Panc1 (cell line): ENCODE data around the gene MMP28. TPM values are rescaled to one million over a fixed set of nuclear protein-coding genes. Genes with fewer than 3 reads are reported as not detected.
A peak's percentile ranks its signal among the peaks of the same experiment; 100 is the strongest.

Experiments used
- ATAC-seq: fragments of 200-7000 bp; cut with Tn5 transposase; 2 replicates; pipeline ENCODE4 v1.9.1; 2020; ENCODE audit warnings: mild to moderate bottlenecking, moderate library complexity
- BruUV-seq: library from RNA; stranded (reverse); fragments of 400-500 nt; replicated peaks from 2 replicates; lab custom pipeline; 2021; lab: Mats Ljungman, UMichigan
- CTCF ChIA-PET: fragments of 300-600 bp; sonication (Branson Sonifier 250); formaldehyde crosslinking; loops from one replicate; lab custom pipeline; 2022; ENCODE audit warnings: antibody characterized with exemption; lab: Charles Lee
- POLR2A ChIA-PET: fragments of 300-600 bp; sonication (Branson Sonifier 250); formaldehyde crosslinking; loops from one replicate; lab custom pipeline; 2022; ENCODE audit warnings: antibody characterized with exemption; lab: Charles Lee
- DNase-seq: peaks from one replicate; pipeline ENCODE4 v3.0.0-alpha.2; 2010; ENCODE audit warnings: low read depth, low spot score
- H3K27ac ChIP-seq: 2 replicates; pipeline ENCODE4 v1.5.1; 2011; ENCODE audit warnings: mild to moderate bottlenecking, low read length, inconsistent platforms
- H3K27me3 ChIP-seq: fragments of 200-500 bp; sonication (Bioruptor generic); 2 replicates; pipeline ENCODE4 v1.6.0; 2014; ENCODE audit warnings: low read length, inconsistent platforms; ENCODE audit not compliant: control insufficient read depth, insufficient read depth
- H3K36me3 ChIP-seq: fragments of 200-500 bp; sonication (Bioruptor generic); 2 replicates; pipeline ENCODE4 v1.5.1; 2014; ENCODE audit warnings: inconsistent platforms, mild to moderate bottlenecking, low read length, moderate library complexity; ENCODE audit not compliant: control insufficient read depth, insufficient read depth
- H3K4me1 ChIP-seq: 2 replicates; pipeline ENCODE4 v1.5.1; 2011; ENCODE audit warnings: inconsistent platforms, mild to moderate bottlenecking, low read length, moderate library complexity; ENCODE audit not compliant: control insufficient read depth, insufficient read depth
- H3K4me3 ChIP-seq, 2 experiments: 2 replicates each; pipeline ENCODE4 v1.5.1; 2011 to 2012; ENCODE audit warnings: low read depth in 2 of 2, low read length in 2 of 2, mild to moderate bottlenecking in 2 of 2, inconsistent platforms in 1 of 2, moderate library complexity in 1 of 2
- H3K9me3 ChIP-seq: fragments of 200-500 bp; sonication (Bioruptor generic); 2 replicates; pipeline ENCODE4 v1.5.1; 2014; ENCODE audit warnings: low read depth, mild to moderate bottlenecking, inconsistent platforms, low read length, moderate library complexity; ENCODE audit not compliant: control insufficient read depth, insufficient read depth
- CTCF ChIP-seq: fragments of 450-650 bp; IDR thresholded peaks from 2 replicates; pipeline ENCODE4 v1.5.1; 2017; ENCODE audit warnings: mild to moderate bottlenecking
- POLR2AphosphoS5 ChIP-seq: IDR thresholded peaks from 2 replicates; pipeline ENCODE4 v1.6.1; 2012; ENCODE audit warnings: mild to moderate bottlenecking, low read depth, low read length, moderate library complexity
- REST ChIP-seq, 2 experiments: IDR thresholded peaks; 2 replicates each; pipeline ENCODE4 v1.6.1; 2011 to 2012; ENCODE audit warnings: low read depth in 2 of 2, control low read depth in 1 of 2, low read length in 1 of 2, mild to moderate bottlenecking in 1 of 2, moderate library complexity in 1 of 2; ENCODE audit not compliant: insufficient read depth in 1 of 2
- SIN3A ChIP-seq: IDR thresholded peaks from 2 replicates; pipeline ENCODE4 v1.6.1; 2012; ENCODE audit warnings: low read depth, mild to moderate bottlenecking, low read length, moderate library complexity, borderline replicate concordance; ENCODE audit not compliant: insufficient read depth
- TCF7L2 ChIP-seq: IDR thresholded peaks from 2 replicates; pipeline ENCODE4 v1.6.1; 2011; ENCODE audit warnings: mild to moderate bottlenecking, low read depth, low read length, inconsistent platforms
- in situ Hi-C: cut with HindIII; loops from 2 replicates; pipeline ENCODE4 v1.10.0; 2016; ENCODE audit warnings: low sequenced_read_pairs, low pct_unique_long_range_greater_than_20kb
- intact Hi-C: fragments of 100-400 bp; cut with micrococcal nuclease; formaldehyde crosslinking; loops from one replicate; pipeline ENCODE4 v1.10.0; 2022; ENCODE audit not compliant: unreplicated experiment
- total RNA-seq: library from RNA; stranded (reverse); gene quantifications from one replicate; pipeline ENCODE4 v1.2.1, GENCODE V29; 2021; ENCODE audit not compliant: unreplicated experiment

The MMP28 gene
- total RNA-seq, 1 experiment from 2014 or later, result 1.6 TPM

- TF ChIP-seq TCF7L2, result no peak
These were observed 29.5 kb downstream of the MMP28 start (continued) for GRCh38 chr17:35765756-35766488.

- POLR2A ChIA-PET, result no interaction called here
- in situ Hi-C loops (no loop called here), intact Hi-C loops (no loop called here)
- Histone ChIP-seq H3K36me3 (no peaks in the 10 kb centered on the region), H3K4me3 (no peak overlapping the region), H3K27me3 (peaks cover 3% of the 10 kb centered on the region; the same call in 1 of the 2 replicates), H3K4me1 (peaks cover 4% of the 10 kb centered on the region; the same call in 1 of the 2 replicates), H3K27ac (no peak overlapping the region), H3K9me3 (no peaks in the 10 kb centered on the region)
- DNase-seq (no peak), ATAC-seq (no peak)
- TF ChIP-seq POLR2AphosphoS5 (no peak), SIN3A (no peak), CTCF (no peak), REST (IDR thresholded peaks at IDR 0.05; ENCODE audit: insufficient read depth in 1 of 2, low read depth in 2 of 2, low read length in 1 of 2) (no peak), TCF7L2 (no peak)
- no TSS peak for BruUV-seq
- CTCF ChIA-PET, result interaction anchor here (1.1 to 3.2 kb wide), 5 partner anchors 17 to 43 kb away, joined by 3 to 35 read pairs (median 7); partner anchors contain the start of gene TAF15
These were observed 30.2 kb downstream of the MMP28 start for GRCh38 chr17:35765086-35765710.

- Histone ChIP-seq H3K4me1 (peaks cover 4% of the 10 kb centered on the region; the same call in 1 of the 2 replicates), H3K4me3 (peak overlapping the region; percentile 46 to 64), H3K36me3 (no peaks in the 10 kb centered on the region), H3K9me3 (no peaks in the 10 kb centered on the region), H3K27ac (no peak overlapping the region), H3K27me3 (peaks cover 3% of the 10 kb centered on the region; the same call in 1 of the 2 replicates)
- BruUV-seq, result no TSS peak
- in situ Hi-C loops (no loop called here), intact Hi-C loops (no loop called here)
- DNase-seq (peak; percentile 43), ATAC-seq (peak; percentile 98)
- POLR2A ChIA-PET, result interaction anchor here (0.5 to 0.8 kb wide), 3 partner anchors 44 to 157 kb away, joined by 3 to 4 read pairs (median 3); partner anchors contain the start of gene TAF15
- CTCF ChIA-PET, result interaction anchor here (0.6 to 3.2 kb wide), 14 partner anchors 10 to 244 kb away, joined by 3 to 37 read pairs (median 5); partner anchors contain the start of gene TAF15
- TF ChIP-seq SIN3A (peak; percentile 37; the same call in 1 of the 2 replicates), POLR2AphosphoS5 (no peak; the same call in 1 of the 2 replicates), REST (IDR thresholded peaks at IDR 0.05; ENCODE audit: insufficient read depth in 1 of 2, low read depth in 2 of 2, low read length in 1 of 2) (peak in 1 of 2 experiments; percentile 73; a peak in 1 of 4 replicates), CTCF (peak; percentile 97)
These were observed 31.1 kb downstream of the MMP28 start for GRCh38 chr17:35764123-35764991.
